ENCODE data around the gene NCAPG2. TPM values are rescaled to one million over a fixed set of nuclear protein-coding genes. Genes with fewer than 3 reads are reported as not detected.

The NCAPG2 gene
- total and polyA plus RNA-seq, 10 of the 15 experiments (the other 5 are each of a cell fraction or from before 2014, with no cell fraction given), result 11.2 to 78.2 (median 49.2) TPM

DNA sequence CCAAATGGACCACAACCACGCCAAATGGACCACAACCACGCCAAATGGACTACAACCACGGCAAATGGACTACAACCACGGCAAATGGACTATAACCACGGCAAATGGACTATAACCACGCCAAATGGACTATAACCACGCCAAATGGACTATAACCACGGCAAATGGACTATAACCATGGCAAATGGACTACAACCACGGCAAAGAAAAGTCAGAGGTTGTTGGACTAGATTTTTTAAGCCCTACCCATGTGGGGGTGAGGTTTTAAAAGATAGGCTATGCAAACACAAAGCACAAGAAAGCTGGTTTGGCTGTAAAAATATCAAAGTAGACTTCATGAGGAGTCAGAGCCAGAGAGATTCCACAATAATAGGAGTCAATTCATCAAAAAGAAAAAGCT is 55.8 kb downstream of the NCAPG2 start:
- POLR2A ChIA-PET, result interaction anchor here (0.7 to 1.2 kb wide), 2 partner anchors 12 to 66 kb away, joined by 3 read pairs; no protein-coding TSS in a partner anchor

More for the DNA sequence above, 55.8 kb downstream of the NCAPG2 start:
- no peak for ATAC-seq
- TF ChIP-seq, protein P1, sequence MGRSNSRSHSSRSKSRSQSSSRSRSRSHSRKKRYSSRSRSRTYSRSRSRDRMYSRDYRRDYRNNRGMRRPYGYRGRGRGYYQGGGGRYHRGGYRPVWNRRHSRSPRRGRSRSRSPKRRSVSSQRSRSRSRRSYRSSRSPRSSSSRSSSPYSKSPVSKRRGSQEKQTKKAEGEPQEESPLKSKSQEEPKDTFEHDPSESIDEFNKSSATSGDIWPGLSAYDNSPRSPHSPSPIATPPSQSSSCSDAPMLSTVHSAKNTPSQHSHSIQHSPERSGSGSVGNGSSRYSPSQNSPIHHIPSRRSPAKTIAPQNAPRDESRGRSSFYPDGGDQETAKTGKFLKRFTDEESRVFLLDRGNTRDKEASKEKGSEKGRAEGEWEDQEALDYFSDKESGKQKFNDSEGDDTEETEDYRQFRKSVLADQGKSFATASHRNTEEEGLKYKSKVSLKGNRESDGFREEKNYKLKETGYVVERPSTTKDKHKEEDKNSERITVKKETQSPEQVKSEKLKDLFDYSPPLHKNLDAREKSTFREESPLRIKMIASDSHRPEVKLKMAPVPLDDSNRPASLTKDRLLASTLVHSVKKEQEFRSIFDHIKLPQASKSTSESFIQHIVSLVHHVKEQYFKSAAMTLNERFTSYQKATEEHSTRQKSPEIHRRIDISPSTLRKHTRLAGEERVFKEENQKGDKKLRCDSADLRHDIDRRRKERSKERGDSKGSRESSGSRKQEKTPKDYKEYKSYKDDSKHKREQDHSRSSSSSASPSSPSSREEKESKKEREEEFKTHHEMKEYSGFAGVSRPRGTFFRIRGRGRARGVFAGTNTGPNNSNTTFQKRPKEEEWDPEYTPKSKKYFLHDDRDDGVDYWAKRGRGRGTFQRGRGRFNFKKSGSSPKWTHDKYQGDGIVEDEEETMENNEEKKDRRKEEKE (IDR thresholded peaks at IDR 0.05), result no peak
- no peak for TF ChIP-seq MTA3 (IDR thresholded peaks at IDR 0.05; ENCODE audit: borderline replicate concordance, low read length)
- TF ChIP-seq, protein P2, sequence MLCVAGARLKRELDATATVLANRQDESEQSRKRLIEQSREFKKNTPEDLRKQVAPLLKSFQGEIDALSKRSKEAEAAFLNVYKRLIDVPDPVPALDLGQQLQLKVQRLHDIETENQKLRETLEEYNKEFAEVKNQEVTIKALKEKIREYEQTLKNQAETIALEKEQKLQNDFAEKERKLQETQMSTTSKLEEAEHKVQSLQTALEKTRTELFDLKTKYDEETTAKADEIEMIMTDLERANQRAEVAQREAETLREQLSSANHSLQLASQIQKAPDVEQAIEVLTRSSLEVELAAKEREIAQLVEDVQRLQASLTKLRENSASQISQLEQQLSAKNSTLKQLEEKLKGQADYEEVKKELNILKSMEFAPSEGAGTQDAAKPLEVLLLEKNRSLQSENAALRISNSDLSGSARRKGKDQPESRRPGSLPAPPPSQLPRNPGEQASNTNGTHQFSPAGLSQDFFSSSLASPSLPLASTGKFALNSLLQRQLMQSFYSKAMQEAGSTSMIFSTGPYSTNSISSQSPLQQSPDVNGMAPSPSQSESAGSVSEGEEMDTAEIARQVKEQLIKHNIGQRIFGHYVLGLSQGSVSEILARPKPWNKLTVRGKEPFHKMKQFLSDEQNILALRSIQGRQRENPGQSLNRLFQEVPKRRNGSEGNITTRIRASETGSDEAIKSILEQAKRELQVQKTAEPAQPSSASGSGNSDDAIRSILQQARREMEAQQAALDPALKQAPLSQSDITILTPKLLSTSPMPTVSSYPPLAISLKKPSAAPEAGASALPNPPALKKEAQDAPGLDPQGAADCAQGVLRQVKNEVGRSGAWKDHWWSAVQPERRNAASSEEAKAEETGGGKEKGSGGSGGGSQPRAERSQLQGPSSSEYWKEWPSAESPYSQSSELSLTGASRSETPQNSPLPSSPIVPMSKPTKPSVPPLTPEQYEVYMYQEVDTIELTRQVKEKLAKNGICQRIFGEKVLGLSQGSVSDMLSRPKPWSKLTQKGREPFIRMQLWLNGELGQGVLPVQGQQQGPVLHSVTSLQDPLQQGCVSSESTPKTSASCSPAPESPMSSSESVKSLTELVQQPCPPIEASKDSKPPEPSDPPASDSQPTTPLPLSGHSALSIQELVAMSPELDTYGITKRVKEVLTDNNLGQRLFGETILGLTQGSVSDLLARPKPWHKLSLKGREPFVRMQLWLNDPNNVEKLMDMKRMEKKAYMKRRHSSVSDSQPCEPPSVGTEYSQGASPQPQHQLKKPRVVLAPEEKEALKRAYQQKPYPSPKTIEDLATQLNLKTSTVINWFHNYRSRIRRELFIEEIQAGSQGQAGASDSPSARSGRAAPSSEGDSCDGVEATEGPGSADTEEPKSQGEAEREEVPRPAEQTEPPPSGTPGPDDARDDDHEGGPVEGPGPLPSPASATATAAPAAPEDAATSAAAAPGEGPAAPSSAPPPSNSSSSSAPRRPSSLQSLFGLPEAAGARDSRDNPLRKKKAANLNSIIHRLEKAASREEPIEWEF (IDR thresholded peaks at IDR 0.05; ENCODE audit: insufficient replicate concordance, low read depth, low read length), result no peak
- RAD21 ChIA-PET (ENCODE audit: unreplicated experiment), result no interaction called here
- SMC1A ChIA-PET (ENCODE audit: uncharacterized antibody, unreplicated experiment), result interaction anchor here (0.7 to 1.6 kb wide), 2 partner anchors 22 to 328 kb away, joined by 3 to 4 read pairs; no protein-coding TSS in a partner anchor
- Histone ChIP-seq H3K4me3 (no peak overlapping the region), H3K27ac (ENCODE audit: control insufficient read depth, insufficient read depth) (no peak overlapping the region), H2AFZ (ENCODE audit: control insufficient read depth, low read depth, low read length) (no peak overlapping the region), H3K79me2 (ENCODE audit: control insufficient read depth, insufficient read depth, low read length) (no peaks in the 10 kb centered on the region), H3K9me3 (replicated peaks; ENCODE audit: control insufficient read depth, insufficient read depth, low read length) (no peaks in the 10 kb centered on the region; the same call in 2 of the 3 replicates), H3K27me3 (replicated peaks in 1 of 2; ENCODE audit: control insufficient read depth in 2 of 2, insufficient read depth in 2 of 2, low read length in 1 of 2) (no peaks in the 10 kb centered on the region), H4K20me1 (ENCODE audit: control insufficient read depth, insufficient read depth) (no peaks in the 10 kb centered on the region), H3K4me2 (ENCODE audit: control insufficient read depth, insufficient read depth) (no peak overlapping the region), H3K4me1 (ENCODE audit: control insufficient read depth, insufficient read depth, low read length) (no peaks in the 10 kb centered on the region), H3K36me3 (ENCODE audit: control insufficient read depth in 2 of 2, insufficient read depth in 2 of 2, low read length in 1 of 2) (peaks cover 10 to 20% of the 10 kb centered on the region in 2 experiments), H3K9ac (ENCODE audit: control insufficient read depth, insufficient read depth, low read length) (no peak overlapping the region)
- BruUV-seq (replicated peaks), result no TSS peak
- CTCF ChIA-PET, result no interaction called here
- intact Hi-C loops (cut with micrococcal nuclease; ENCODE audit: unreplicated experiment), result no loop called here
- 92% methylated on average over 9 of the region's 9 CpGs for WGBS (ENCODE audit: insufficient coverage, insufficient replicate concordance, low lambda C conversion rate, missing lambda C conversion rate)
- no peak for DNase-seq (ENCODE audit: low read depth, low spot score)
- FAIRE-seq, result no peak
- in situ Hi-C loops (cut with MboI), result no loop called here
